GM10266 (cell line): ENCODE data around the gene SLC9A5.

Experiments
- DNase-seq: peaks from one replicate; pipeline ENCODE4 v3.0.0; 2012; ENCODE audit errors: extremely low spot score
- TF ChIP-seq, protein P1 (sequence below): IDR thresholded peaks from 2 replicates; pipeline ENCODE4 v1.5.1; 2012; ENCODE audit warnings: mild to moderate bottlenecking, low read depth; ENCODE audit not compliant: control insufficient read depth, insufficient read depth; ENCODE audit errors: missing control alignments

Gene SLC9A5

DNA sequence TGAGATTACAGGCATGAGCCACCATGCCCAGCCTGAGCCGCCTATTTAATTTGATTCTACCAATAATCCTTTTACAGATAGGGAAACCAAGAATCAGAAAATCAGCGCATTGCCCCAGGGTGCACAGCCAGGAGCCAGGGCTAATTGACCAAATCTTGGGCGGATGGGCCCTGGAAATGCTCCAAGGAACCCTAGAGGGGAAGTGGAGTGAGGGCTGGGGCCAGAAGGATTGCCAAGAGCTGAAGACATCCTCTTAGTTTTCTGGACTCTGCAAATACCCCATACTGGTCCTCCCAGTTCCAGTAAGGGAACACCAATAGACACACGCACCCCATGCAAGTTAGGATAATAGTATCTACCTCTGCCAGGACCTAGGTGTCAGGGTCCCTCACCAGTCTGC is 5.3 kb upstream of the SLC9A5 start:
- TF ChIP-seq, protein P1, sequence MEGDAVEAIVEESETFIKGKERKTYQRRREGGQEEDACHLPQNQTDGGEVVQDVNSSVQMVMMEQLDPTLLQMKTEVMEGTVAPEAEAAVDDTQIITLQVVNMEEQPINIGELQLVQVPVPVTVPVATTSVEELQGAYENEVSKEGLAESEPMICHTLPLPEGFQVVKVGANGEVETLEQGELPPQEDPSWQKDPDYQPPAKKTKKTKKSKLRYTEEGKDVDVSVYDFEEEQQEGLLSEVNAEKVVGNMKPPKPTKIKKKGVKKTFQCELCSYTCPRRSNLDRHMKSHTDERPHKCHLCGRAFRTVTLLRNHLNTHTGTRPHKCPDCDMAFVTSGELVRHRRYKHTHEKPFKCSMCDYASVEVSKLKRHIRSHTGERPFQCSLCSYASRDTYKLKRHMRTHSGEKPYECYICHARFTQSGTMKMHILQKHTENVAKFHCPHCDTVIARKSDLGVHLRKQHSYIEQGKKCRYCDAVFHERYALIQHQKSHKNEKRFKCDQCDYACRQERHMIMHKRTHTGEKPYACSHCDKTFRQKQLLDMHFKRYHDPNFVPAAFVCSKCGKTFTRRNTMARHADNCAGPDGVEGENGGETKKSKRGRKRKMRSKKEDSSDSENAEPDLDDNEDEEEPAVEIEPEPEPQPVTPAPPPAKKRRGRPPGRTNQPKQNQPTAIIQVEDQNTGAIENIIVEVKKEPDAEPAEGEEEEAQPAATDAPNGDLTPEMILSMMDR: no peak
- no peak for DNase-seq

DNA sequence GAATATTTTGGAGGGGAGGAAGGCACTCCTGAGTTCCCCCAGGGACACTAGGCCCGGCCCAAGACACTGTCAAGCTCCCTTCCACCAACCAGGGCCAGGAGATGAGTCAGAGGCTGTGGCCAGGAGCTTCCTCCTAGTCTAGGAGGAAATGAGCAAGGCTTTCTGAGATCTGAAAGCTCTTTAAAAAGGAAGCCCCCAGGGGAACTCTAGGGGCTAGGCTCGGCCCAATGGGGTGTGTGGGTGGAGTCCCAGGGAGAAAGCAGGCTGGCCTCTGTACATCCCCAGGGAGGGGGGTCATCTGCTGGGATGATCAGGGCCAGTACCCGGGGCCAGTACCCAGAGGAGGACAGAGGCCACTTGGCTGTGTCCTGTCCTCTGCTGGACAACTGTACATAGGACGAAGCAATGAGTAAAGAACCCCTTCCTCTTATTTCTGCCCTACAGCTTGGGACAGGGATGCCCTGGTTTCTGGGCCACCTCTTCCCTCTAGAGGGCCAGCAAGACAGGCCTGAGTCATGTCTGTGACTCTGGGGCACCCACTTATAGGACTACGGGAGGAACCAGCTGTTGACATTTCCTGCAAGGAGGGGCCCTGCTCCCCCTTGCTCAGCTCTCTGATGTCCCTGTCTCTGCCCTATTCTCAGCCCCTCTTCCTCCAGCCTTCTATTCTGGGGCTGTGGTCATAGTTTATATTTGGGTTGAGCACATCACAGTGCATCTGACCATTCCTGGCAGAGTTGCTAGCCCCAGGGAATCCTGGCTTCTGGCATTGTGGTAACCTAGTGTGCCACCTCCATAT is 4.2 kb upstream of the SLC9A5 start:
- DNase-seq: peak; percentile 90
- TF ChIP-seq, protein P1: no peak

DNA sequence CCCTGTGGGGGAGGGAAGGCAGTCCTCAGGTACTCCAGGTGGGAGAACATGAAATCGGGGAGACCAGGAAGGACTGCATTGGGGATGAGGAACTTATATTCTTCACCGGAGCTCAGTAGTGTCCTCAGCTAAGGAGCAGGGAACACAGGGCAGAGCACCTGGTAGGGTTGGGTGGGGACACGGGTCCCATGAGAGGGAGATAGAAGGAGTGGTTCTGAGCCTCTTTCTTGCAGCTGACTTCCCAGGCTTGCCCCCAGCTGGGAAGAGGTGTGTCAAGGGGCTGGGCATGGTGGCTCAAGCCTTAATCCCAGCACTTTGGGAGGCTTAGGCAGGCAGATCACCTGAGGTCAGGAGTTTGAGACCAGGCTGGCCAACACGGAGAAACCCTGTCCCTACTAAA is 3.6 kb upstream of the SLC9A5 start:
- DNase-seq: no peak
- TF ChIP-seq, protein P1: no peak

- no peak for DNase-seq
- TF ChIP-seq, protein P1: no peak
Observed at GRCh38 chr16:67245674-67246080, 3.1 kb upstream of the SLC9A5 start.

- peak; percentile 79 for DNase-seq
- TF ChIP-seq, protein P1: peak; percentile 49
Observed at GRCh38 chr16:67246081-67246755, 2.6 kb upstream of the SLC9A5 start.

GRCh38 chr16:67246756-67247191 is 2.0 kb upstream of the SLC9A5 start:
- peak; percentile 51 for DNase-seq
- TF ChIP-seq, protein P1: no peak
